ENCODE data around the gene IL13RA1. TPM values are rescaled to one million over a fixed set of nuclear protein-coding genes. Genes with fewer than 3 reads are reported as not detected.

Gene IL13RA1
- total and polyA plus RNA-seq, 2 of the 13 experiments (the other 11 are each of a cell fraction or from before 2014, with no cell fraction given) = 56.6 to 73.5 TPM

- peak; percentile 53 for TF ChIP-seq NFYC (CRISPR knock-in tag; IDR thresholded peaks at IDR 0.05)
- no peak for TF ChIP-seq AGO1 (IDR thresholded peaks at IDR 0.05; ENCODE audit: low read depth, low read length, poor library complexity, severe bottlenecking)
- no peak for TF ChIP-seq ZNF607 (CRISPR knock-in tag; IDR thresholded peaks at IDR 0.05; ENCODE audit: borderline replicate concordance)
- TF ChIP-seq SKI (IDR thresholded peaks at IDR 0.05; ENCODE audit: partially characterized antibody) = no peak
- no peak for TF ChIP-seq ZNF740 (CRISPR knock-in tag; IDR thresholded peaks at IDR 0.05)
- TF ChIP-seq HNRNPLL (IDR thresholded peaks at IDR 0.05; ENCODE audit: low read depth, low read length, poor library complexity, severe bottlenecking) = peak; percentile 25
- TF ChIP-seq ZSCAN12 (CRISPR knock-in tag; IDR thresholded peaks at IDR 0.05) = no peak
- no peak for TF ChIP-seq KLF6 (CRISPR knock-in tag; IDR thresholded peaks at IDR 0.05)
These were observed 96.1 kb downstream of the IL13RA1 start, which contains the start of gene ZCCHC12 (continued) for GRCh38 chrX:118823263-118824172.

GRCh38 chrX:118824173-118824730 is 96.8 kb downstream of the IL13RA1 start:
- no peak overlapping the region for H2AFZ ChIP-seq (ENCODE audit: low read length)
- no peaks in the 10 kb centered on the region for H3K36me3 ChIP-seq (replicated peaks in 1 of 2; ENCODE audit: control insufficient read depth in 1 of 2, insufficient read depth in 2 of 2, low read length in 2 of 2)
- CTCF ChIA-PET (ENCODE audit: low intra/inter-chr PET ratio, low total read pairs) = no interaction called here
- POLR2A ChIA-PET = interaction anchor here (1.6 kb wide), 1 partner anchor 15 kb away, joined by 4 read pairs; no protein-coding TSS in a partner anchor
- peak overlapping the region; percentile 61 for H3K4me2 ChIP-seq (ENCODE audit: low read depth, low read length)
- peak overlapping the region in 2 of 3 experiments; percentile 23 to 46; a peak in 3 of 6 replicates for H3K4me3 ChIP-seq (replicated peaks in 1 of 3; ENCODE audit: insufficient read depth in 1 of 3, low read depth in 2 of 3, low read length in 3 of 3)
- ATAC-seq = peak; percentile 61
- H3K27me3 ChIP-seq (ENCODE audit: control insufficient read depth in 1 of 2, insufficient read depth in 2 of 2, low read length in 2 of 2) = peaks cover 2 to 6% of the 10 kb centered on the region in 2 experiments; a peak in 1 of 5 replicates
- FAIRE-seq = no peak
- no peak overlapping the region for H3K9ac ChIP-seq (ENCODE audit: insufficient read depth, low read depth, low read length)
- no peak overlapping the region for H3K27ac ChIP-seq (ENCODE audit: extremely low read length, insufficient read depth, low read length)
- WGBS (ENCODE audit: low lambda C conversion rate) = 26% methylated on average over 14 of the region's 22 CpGs
- H4K20me1 ChIP-seq (ENCODE audit: insufficient read depth, low read length) = no peaks in the 10 kb centered on the region
- intact Hi-C loops (cut with micrococcal nuclease; ENCODE audit: unreplicated experiment) (no loop called here), in situ Hi-C loops (cut with HindIII; ENCODE audit: extremely low pct_ligation_motif_present, low pct_unique_long_range_greater_than_20kb) (no loop called here)
- H3K79me2 ChIP-seq (ENCODE audit: insufficient read depth, low read length) = no peaks in the 10 kb centered on the region
- no TSS peak for BruUV-seq (replicated peaks)
- DNase-seq (ENCODE audit: low spot score) = no peak
- no peaks in the 10 kb centered on the region for H3K9me3 ChIP-seq (ENCODE audit: low read length)
- no peaks in the 10 kb centered on the region for H3K4me1 ChIP-seq (ENCODE audit: insufficient read depth, low read length)
- TF ChIP-seq TRIM22 (IDR thresholded peaks at IDR 0.05) (no peak), ZNF660 (CRISPR knock-in tag; IDR thresholded peaks at IDR 0.05; ENCODE audit: borderline replicate concordance, low read depth) (no peak), ZNF274 (CRISPR knock-in tag; IDR thresholded peaks at IDR 0.05) (no peak), SPEN (CRISPR knock-in tag; IDR thresholded peaks at IDR 0.05; ENCODE audit: low read depth) (no peak), THAP8 (CRISPR knock-in tag; IDR thresholded peaks at IDR 0.05; ENCODE audit: borderline replicate concordance) (no peak), ZFP82 (CRISPR knock-in tag; IDR thresholded peaks at IDR 0.05; ENCODE audit: borderline replicate concordance) (no peak)
